K562 (cell line): ENCODE data around the gene PRR30. TPM values are rescaled to one million over a fixed set of nuclear protein-coding genes. Genes with fewer than 3 reads are reported as not detected.

ENCODE experiments used
- BCOR ChIP-seq: fragments of 450-650 bp; IDR thresholded peaks from 2 replicates; pipeline ENCODE4 v1.6.1; 2016
- BRCA1 ChIP-seq, 2 experiments: fragments of 450-650 bp in 1 of 2; sonication (generic) in 1 of 2; formaldehyde crosslinking in 1 of 2; IDR thresholded peaks; 2 replicates each; pipeline versions ENCODE4 v1.5.0 to v1.6.1; 2017 to 2020; ENCODE audit warnings: mild to moderate bottlenecking in 1 of 2, missing genetic modification reagents in 1 of 2
- CBX8 ChIP-seq: fragments of 200-600 bp; sonication (generic); IDR thresholded peaks from 2 replicates; pipeline ENCODE4 v1.6.1; 2012; ENCODE audit warnings: borderline replicate concordance, mixed run types, low read depth, mild to moderate bottlenecking, moderate library complexity, mixed read lengths, low read length, control low read depth, inconsistent platforms; ENCODE audit not compliant: poor library complexity, severe bottlenecking; ENCODE audit errors: extremely low read depth
- ESRRB ChIP-seq: fragments of 250-450 bp; sonication (Bioruptor Pico); IDR thresholded peaks from 2 replicates; pipeline ENCODE4 v1.5.0; 2020; ENCODE audit warnings: mild to moderate bottlenecking, moderate library complexity, borderline replicate concordance
- HSF4 ChIP-seq: fragments of 250-450 bp; sonication (Bioruptor Pico); IDR thresholded peaks from 2 replicates; pipeline ENCODE4 v2.1.2; 2022; ENCODE audit warnings: mild to moderate bottlenecking, moderate library complexity, borderline replicate concordance
- ILK ChIP-seq: fragments of 450-650 bp; IDR thresholded peaks from 2 replicates; pipeline ENCODE4 v1.6.1; 2016; ENCODE audit warnings: missing genetic modification characterization, low read depth, mild to moderate bottlenecking, missing compliant biosample characterization, moderate library complexity, borderline replicate concordance
- MTA3 ChIP-seq: fragments of 450-650 bp; formaldehyde crosslinking; IDR thresholded peaks from 2 replicates; pipeline ENCODE4 v1.6.1; 2017; ENCODE audit warnings: mild to moderate bottlenecking, borderline replicate concordance
- MXD1 ChIP-seq: fragments of 250-450 bp; sonication (Bioruptor Pico); IDR thresholded peaks from 2 replicates; pipeline ENCODE4 v1.8.0; 2021; ENCODE audit warnings: borderline replicate concordance, mild to moderate bottlenecking, moderate library complexity; ENCODE audit not compliant: poor library complexity, severe bottlenecking
- POLR2G ChIP-seq: fragments of 200-400 bp; formaldehyde crosslinking; IDR thresholded peaks from 2 replicates; pipeline ENCODE4 v1.6.1; 2017; ENCODE audit warnings: low read depth, mild to moderate bottlenecking, antibody characterized with exemption, low read length, moderate library complexity
- SMARCA5 ChIP-seq: fragments of 450-650 bp; IDR thresholded peaks from 2 replicates; pipeline ENCODE4 v1.6.1; 2016
- ZFP36 ChIP-seq: fragments of 150-350 bp; IDR thresholded peaks from 2 replicates; pipeline ENCODE4 v1.6.1; 2018; ENCODE audit warnings: low read length, low read depth; ENCODE audit not compliant: partially characterized antibody
- polyA plus RNA-seq, 8 experiments: library from polyadenylated mRNA; depleted of rRNA in 4 of 8; stranded (reverse) in 5 of 8; unstranded in 3 of 8; fragments of >200 nt; fragmentation: Nextera tagmentation in 2 of 8; fragmentation: Illumina TruSeq in 1 of 8; extraction: Ambion mirVana in 2 of 8; extraction: Trizol in 1 of 8; gene quantifications; 2 replicates each; pipeline versions ENCODE4 v1.2.1 to v1.2.3, GENCODE V29; 2011 to 2014; ENCODE audit warnings: inconsistent platforms in 1 of 8, missing spikeins in 1 of 8
- total RNA-seq, 7 experiments: library from RNA; depleted of rRNA in 6 of 7; stranded (reverse); fragments of >200 nt in 6 of 7; fragmentation: Illumina TruSeq in 2 of 7; extraction: Trizol in 2 of 7; gene quantifications; 2 replicates each; pipeline versions ENCODE4 v1.2.1 to v1.2.3, GENCODE V29; 2011 to 2021; ENCODE audit warnings: low replicate concordance in 1 of 7
- TF ChIP-seq, protein P1 (sequence below), 2 experiments: fragments of 450-650 bp; formaldehyde crosslinking in 1 of 2; IDR thresholded peaks; 2 replicates each; pipeline versions ENCODE4 v1.4.0 to v1.6.1; 2014 to 2020; ENCODE audit warnings: mild to moderate bottlenecking in 2 of 2, borderline replicate concordance in 1 of 2, low read depth in 1 of 2
- TF ChIP-seq, protein P2 (sequence below): fragments of 250-450 bp; sonication (Bioruptor Pico); IDR thresholded peaks from 2 replicates; pipeline ENCODE4 v1.5.0; 2021; ENCODE audit warnings: mild to moderate bottlenecking, moderate library complexity

PRR30 gene
- total and polyA plus RNA-seq, 9 of the 15 experiments (the other 6 are each of a cell fraction or from before 2014, with no cell fraction given): not detected

GRCh38 chr2:27123302-27124150 is 15.7 kb downstream of the PRR30 start, which contains the start of gene ABHD1 (continued):
- TF ChIP-seq, protein P1, sequence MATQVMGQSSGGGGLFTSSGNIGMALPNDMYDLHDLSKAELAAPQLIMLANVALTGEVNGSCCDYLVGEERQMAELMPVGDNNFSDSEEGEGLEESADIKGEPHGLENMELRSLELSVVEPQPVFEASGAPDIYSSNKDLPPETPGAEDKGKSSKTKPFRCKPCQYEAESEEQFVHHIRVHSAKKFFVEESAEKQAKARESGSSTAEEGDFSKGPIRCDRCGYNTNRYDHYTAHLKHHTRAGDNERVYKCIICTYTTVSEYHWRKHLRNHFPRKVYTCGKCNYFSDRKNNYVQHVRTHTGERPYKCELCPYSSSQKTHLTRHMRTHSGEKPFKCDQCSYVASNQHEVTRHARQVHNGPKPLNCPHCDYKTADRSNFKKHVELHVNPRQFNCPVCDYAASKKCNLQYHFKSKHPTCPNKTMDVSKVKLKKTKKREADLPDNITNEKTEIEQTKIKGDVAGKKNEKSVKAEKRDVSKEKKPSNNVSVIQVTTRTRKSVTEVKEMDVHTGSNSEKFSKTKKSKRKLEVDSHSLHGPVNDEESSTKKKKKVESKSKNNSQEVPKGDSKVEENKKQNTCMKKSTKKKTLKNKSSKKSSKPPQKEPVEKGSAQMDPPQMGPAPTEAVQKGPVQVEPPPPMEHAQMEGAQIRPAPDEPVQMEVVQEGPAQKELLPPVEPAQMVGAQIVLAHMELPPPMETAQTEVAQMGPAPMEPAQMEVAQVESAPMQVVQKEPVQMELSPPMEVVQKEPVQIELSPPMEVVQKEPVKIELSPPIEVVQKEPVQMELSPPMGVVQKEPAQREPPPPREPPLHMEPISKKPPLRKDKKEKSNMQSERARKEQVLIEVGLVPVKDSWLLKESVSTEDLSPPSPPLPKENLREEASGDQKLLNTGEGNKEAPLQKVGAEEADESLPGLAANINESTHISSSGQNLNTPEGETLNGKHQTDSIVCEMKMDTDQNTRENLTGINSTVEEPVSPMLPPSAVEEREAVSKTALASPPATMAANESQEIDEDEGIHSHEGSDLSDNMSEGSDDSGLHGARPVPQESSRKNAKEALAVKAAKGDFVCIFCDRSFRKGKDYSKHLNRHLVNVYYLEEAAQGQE (IDR thresholded peaks at IDR 0.05; ENCODE audit: borderline replicate concordance): peak; percentile 33; the same call in 1 of the 2 replicates
- TF ChIP-seq, protein P1 (CRISPR knock-in tag; IDR thresholded peaks at IDR 0.05; ENCODE audit: low read depth): 0 out of 2 replicates have a peak, but pooled peaks have one; percentile 47
- TF ChIP-seq ZFP36: no peak
- TF ChIP-seq CBX8: no peak
- TF ChIP-seq ESRRB: no peak
- TF ChIP-seq BRCA1 (IDR thresholded peaks at IDR 0.05): no peak
- no peak for TF ChIP-seq BRCA1 (CRISPR knock-in tag; IDR thresholded peaks at IDR 0.05)
- no peak for TF ChIP-seq SMARCA5
- 0 out of 2 replicates have a peak, but pooled peaks have one; percentile 9 for TF ChIP-seq MTA3
- no peak for TF ChIP-seq ILK (tag)
- no peak for TF ChIP-seq MXD1
- TF ChIP-seq HSF4 (CRISPR knock-in tag): no peak
- no peak for TF ChIP-seq BCOR
- TF ChIP-seq POLR2G: peak; percentile 77
- TF ChIP-seq, protein P2, sequence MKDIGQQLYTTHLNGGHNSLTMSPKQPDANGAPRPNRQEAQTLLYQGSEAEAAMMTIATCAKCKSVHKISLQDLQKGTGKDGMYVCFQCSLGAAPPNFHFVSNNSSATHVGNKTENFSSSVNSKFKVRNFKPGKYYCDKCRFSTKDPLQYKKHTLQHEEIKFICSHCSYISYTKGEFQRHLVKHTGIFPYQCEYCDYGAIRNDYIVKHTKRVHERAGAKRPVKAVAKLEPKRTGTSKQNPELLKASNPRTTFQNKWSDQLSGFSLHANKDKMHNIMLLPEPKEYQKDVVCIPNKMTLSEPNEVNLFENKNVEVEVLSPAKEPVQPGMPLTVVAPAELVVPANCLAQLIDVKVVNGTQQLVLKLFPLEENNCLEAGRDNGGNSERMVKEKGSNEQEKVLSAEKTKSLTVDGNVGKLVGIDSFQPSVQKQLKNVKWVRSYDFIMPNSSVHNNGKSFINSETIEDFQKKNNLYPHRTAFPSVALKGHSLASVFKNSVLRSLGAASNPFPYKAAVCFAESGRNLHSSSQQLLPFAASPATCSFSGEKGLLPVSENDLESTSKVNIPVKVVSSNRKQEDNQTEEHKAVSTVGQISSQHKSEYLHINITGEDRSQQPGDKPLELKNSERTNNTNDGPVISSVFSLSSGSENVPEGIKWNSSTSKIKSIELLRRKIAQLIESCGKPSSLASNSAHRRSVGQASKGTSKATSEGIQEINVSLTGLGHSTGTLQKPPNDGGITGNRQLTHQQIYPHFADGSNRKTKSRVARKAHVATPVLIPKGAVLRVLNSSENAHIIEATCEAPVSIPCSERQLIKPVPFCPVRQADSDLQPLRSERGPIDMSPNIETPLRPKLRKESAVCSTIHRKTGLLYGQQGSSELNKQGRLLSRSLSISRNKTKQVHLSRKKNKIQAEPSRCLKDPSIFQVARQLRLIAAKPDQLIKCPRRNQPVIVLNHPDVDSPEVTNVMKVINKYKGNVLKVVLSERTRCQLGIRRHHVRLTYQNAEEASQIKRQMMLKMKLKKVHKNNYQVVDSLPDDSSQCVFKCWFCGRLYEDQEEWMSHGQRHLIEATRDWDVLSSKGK: no peak
